Lower leg skin (tissue), 3 donors: ENCODE measurements around the gene YWHAH.

Experiments used
- POLR2A ChIP-seq, 2 donors: fragments of 450-650 bp; IDR thresholded peaks; one replicate each; pipeline ENCODE4 v1.6.1; 2016 to 2017; ENCODE audit warnings: antibody characterized with exemption in 2 of 2, mild to moderate bottlenecking in 1 of 2, moderate library complexity in 1 of 2
- TF ChIP-seq, protein P1 (sequence below), 3 donors: fragments of 450-650 bp; IDR thresholded peaks; one replicate each; pipeline ENCODE4 v1.5.1; 2016; ENCODE audit warnings: antibody characterized with exemption in 3 of 3, mild to moderate bottlenecking in 3 of 3, moderate library complexity in 2 of 3

DNA sequence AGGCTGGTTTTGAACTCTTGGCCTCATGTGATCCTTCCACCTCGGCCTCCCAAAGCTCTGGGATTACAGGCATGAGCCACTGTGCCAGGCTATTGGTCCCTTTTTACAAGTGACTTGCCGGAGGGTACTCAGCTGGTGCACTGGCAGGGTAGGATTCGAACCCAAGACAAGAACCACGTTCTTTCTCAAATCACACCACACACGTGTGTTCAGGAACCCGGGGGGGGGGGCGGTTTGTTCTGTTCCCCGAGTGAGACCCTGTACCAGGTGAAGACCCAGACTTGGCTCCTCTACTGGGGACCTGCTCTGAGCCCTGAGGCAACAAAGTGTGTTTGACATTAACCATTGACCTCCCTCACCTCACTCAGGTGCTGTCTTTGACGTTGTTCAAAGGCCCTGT is 3.8 kb upstream of the YWHAH start:
- TF ChIP-seq, protein P1, sequence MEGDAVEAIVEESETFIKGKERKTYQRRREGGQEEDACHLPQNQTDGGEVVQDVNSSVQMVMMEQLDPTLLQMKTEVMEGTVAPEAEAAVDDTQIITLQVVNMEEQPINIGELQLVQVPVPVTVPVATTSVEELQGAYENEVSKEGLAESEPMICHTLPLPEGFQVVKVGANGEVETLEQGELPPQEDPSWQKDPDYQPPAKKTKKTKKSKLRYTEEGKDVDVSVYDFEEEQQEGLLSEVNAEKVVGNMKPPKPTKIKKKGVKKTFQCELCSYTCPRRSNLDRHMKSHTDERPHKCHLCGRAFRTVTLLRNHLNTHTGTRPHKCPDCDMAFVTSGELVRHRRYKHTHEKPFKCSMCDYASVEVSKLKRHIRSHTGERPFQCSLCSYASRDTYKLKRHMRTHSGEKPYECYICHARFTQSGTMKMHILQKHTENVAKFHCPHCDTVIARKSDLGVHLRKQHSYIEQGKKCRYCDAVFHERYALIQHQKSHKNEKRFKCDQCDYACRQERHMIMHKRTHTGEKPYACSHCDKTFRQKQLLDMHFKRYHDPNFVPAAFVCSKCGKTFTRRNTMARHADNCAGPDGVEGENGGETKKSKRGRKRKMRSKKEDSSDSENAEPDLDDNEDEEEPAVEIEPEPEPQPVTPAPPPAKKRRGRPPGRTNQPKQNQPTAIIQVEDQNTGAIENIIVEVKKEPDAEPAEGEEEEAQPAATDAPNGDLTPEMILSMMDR (IDR thresholded peaks at IDR 0.05): no peak
- TF ChIP-seq POLR2A (IDR thresholded peaks at IDR 0.05): no peak
